ENCODE results near the gene CCDC188.

The CCDC188 gene

GRCh38 chr22:20101638-20102037, 49.2 kb downstream of the CCDC188 start:
- no peak for DNase-seq

- DNase-seq = no peak
These were observed 51.6 kb downstream of the CCDC188 start for GRCh38 chr22:20099099-20099711.

Data from T1000 (cell line).